GM12873 (cell line): ENCODE results near the gene ISG20.

Experiments used
- CTCF ChIP-seq: IDR thresholded peaks from 2 replicates; pipeline ENCODE4 v1.5.1; 2012; ENCODE audit warnings: low read depth, mild to moderate bottlenecking, moderate library complexity, low read length, control low read depth; ENCODE audit not compliant: insufficient read depth; ENCODE audit errors: missing control alignments

Gene ISG20

DNA sequence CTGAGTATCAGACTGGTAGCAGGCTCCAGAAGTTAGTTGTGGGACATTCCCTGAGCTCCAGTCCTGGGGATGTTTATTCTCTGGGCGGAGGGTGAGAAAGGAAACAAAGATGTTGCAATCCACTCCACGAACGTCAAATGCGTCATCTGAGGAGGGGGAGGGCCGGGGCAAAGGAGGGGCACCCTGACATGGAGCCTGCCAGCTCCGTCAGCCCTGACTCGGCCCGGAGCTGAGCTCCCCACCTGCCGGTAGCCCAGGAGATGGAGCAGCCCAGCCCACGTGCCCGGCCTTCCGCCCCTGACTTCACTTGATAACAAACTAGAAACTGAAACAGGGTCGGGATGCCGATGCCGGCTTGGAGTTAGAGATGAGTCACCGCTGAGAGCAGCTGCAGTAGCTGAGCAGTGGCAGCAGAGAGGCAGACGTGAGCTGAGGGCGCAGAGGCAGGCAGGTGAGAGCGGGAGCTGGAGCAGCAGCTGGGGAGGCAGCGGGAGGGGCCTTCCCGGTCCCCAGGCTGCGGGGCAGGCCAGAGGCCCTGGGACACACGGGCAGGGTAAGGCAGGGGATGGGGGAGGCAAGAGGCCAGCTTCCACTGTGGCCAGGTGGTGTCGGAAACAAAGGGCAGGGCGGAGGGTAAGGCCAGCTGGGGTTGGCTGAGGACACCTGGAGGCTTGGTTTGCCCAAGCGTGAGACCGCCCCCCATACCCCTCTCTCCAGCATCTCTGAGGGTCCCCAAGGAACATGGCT lies at the start of gene ISG20:
TSS of gene ISG20 (plus strand) at position 391 of the 747 bp plus-strand sequence. CDS start at position 742, 351 bp downstream.
- peak; percentile 53 for TF ChIP-seq CTCF

GRCh38 chr15:88590759-88591158 lies 48.1 kb upstream of the ISG20 start:
- TF ChIP-seq CTCF = no peak

DNA sequence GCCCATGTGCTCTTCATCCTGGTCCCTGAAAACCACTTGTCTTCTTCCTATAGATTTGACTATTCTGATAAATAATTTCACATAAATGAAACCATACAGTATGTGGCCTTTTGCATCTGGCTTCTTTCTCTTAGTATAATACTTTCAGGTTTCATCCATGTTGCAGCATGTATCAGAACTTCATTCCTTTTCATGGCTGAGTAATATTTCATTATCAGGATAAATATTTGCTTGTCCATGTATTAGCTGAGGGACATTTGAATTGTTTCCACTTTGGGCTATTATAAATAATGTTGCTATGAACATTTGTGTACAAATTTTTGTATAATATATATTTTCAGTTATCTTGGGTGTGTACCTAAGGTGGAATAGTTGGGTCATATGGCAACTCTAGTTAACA lies 47.4 kb upstream of the ISG20 start:
- no peak for TF ChIP-seq CTCF

- peak; percentile 4 for TF ChIP-seq CTCF
These were observed 34.9 kb upstream of the ISG20 start for GRCh38 chr15:88603885-88604284.

- TF ChIP-seq CTCF = no peak
These were observed 34.2 kb upstream of the ISG20 start for GRCh38 chr15:88604381-88605188.

- no peak for TF ChIP-seq CTCF
These were observed 33.4 kb upstream of the ISG20 start for GRCh38 chr15:88605189-88606069.
